ENCODE data around the gene TRIM43.
"Not testable (repeated sequence)": the region's sequence is repeated elsewhere in the genome, so short reads cannot be mapped to it uniquely, and the experiment has no call there.

TRIM43 gene

GRCh38 chr2:95595012-95595411 lies 3.2 kb downstream of the TRIM43 start:
- H3K27me3 ChIP-seq (ENCODE audit: control insufficient read depth in 1 of 2, insufficient read depth in 2 of 2, low read length in 2 of 2), result not testable (repeated sequence)

GRCh38 chr2:95601301-95601700 lies 9.5 kb downstream of the TRIM43 start:
- H3K9me3 ChIP-seq (ENCODE audit: low read length); H3K27ac ChIP-seq (ENCODE audit: low read depth, low read length); H3K36me3 ChIP-seq (ENCODE audit: insufficient read depth, low read length); H3K9ac ChIP-seq (ENCODE audit: low read length); H3K27me3 ChIP-seq (ENCODE audit: control insufficient read depth in 1 of 2, insufficient read depth in 2 of 2, low read length in 2 of 2); H3K4me3 ChIP-seq (ENCODE audit: low read depth in 1 of 2, low read length in 2 of 2); H3K4me1 ChIP-seq (ENCODE audit: insufficient read depth, low read length): not testable (repeated sequence)

More at GRCh38 chr2:95595012-95595411, 3.2 kb downstream of the TRIM43 start:
- H3K4me3 ChIP-seq (ENCODE audit: low read depth in 1 of 2, low read length in 2 of 2); H3K9ac ChIP-seq (ENCODE audit: low read length); H3K36me3 ChIP-seq (ENCODE audit: insufficient read depth, low read length); H3K4me1 ChIP-seq (ENCODE audit: insufficient read depth, low read length); H3K9me3 ChIP-seq (ENCODE audit: low read length); H3K27ac ChIP-seq (ENCODE audit: low read depth, low read length): not testable (repeated sequence)

GRCh38 chr2:95602146-95602545 lies 10.3 kb downstream of the TRIM43 start:
- not testable (repeated sequence) for H3K36me3 ChIP-seq (ENCODE audit: insufficient read depth, low read length); H3K27ac ChIP-seq (ENCODE audit: low read depth, low read length); H3K9ac ChIP-seq (ENCODE audit: low read length); H3K4me3 ChIP-seq (ENCODE audit: low read depth in 1 of 2, low read length in 2 of 2); H3K27me3 ChIP-seq (ENCODE audit: control insufficient read depth in 1 of 2, insufficient read depth in 2 of 2, low read length in 2 of 2); H3K4me1 ChIP-seq (ENCODE audit: insufficient read depth, low read length); H3K9me3 ChIP-seq (ENCODE audit: low read length)

DNA sequence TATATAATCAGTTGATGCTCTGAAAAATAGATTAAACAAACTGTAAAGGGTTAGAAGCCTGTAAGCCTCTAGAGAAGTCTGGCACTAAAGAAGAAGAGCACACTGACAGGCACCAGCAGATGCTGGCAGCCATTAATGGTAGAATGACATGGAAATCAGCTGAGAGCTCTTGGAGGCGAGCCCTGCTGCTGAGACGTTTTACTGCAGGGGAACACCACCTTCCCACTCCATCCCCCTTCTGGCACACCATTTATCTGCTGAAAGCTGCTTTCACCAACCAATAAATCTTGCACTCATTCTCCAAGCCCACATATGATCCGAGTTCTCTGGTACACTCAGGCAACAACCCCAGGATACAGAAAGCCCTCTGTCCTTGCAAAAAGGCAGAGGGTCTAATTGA lies 16.6 kb downstream of the TRIM43 start:
- not testable (repeated sequence) for H3K4me3 ChIP-seq (ENCODE audit: low read depth in 1 of 2, low read length in 2 of 2); H3K9ac ChIP-seq (ENCODE audit: low read length); H3K27ac ChIP-seq (ENCODE audit: low read depth, low read length); H3K27me3 ChIP-seq (ENCODE audit: control insufficient read depth in 1 of 2, insufficient read depth in 2 of 2, low read length in 2 of 2); H3K9me3 ChIP-seq (ENCODE audit: low read length); H3K4me1 ChIP-seq (ENCODE audit: insufficient read depth, low read length); H3K36me3 ChIP-seq (ENCODE audit: insufficient read depth, low read length)

DNA sequence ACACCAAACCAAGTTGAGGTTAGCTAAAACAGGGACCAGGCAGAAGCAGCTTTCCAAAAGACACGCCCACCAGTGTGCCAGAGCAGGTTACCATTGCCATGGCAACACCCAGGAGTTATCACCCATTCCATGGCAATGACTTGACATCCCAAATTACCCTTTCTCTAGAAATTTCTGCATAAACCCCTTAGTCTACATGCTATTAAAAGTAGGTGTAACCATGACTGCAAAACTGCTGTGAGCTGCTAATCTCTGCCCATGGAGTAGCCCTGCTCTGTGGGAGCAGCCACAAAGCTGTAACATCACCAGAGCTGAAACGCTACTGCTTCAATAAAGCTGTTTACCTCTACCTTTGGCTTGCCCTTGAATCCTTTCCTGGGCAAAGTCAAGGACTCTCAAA lies 18.0 kb downstream of the TRIM43 start:
- H3K4me1 ChIP-seq (ENCODE audit: insufficient read depth, low read length); H3K27me3 ChIP-seq (ENCODE audit: control insufficient read depth in 1 of 2, insufficient read depth in 2 of 2, low read length in 2 of 2); H3K9me3 ChIP-seq (ENCODE audit: low read length); H3K27ac ChIP-seq (ENCODE audit: low read depth, low read length); H3K36me3 ChIP-seq (ENCODE audit: insufficient read depth, low read length); H3K4me3 ChIP-seq (ENCODE audit: low read depth in 1 of 2, low read length in 2 of 2); H3K9ac ChIP-seq (ENCODE audit: low read length): not testable (repeated sequence)

GRCh38 chr2:95613048-95613447 lies 21.2 kb downstream of the TRIM43 start:
- not testable (repeated sequence) for H3K27me3 ChIP-seq (ENCODE audit: control insufficient read depth in 1 of 2, insufficient read depth in 2 of 2, low read length in 2 of 2)

GRCh38 chr2:95622728-95623127 lies 30.9 kb downstream of the TRIM43 start:
- not testable (repeated sequence) for H3K27ac ChIP-seq (ENCODE audit: low read depth, low read length); H3K9ac ChIP-seq (ENCODE audit: low read length); H3K27me3 ChIP-seq (ENCODE audit: control insufficient read depth in 1 of 2, insufficient read depth in 2 of 2, low read length in 2 of 2); H3K4me3 ChIP-seq (ENCODE audit: low read depth in 1 of 2, low read length in 2 of 2); H3K9me3 ChIP-seq (ENCODE audit: low read length); H3K36me3 ChIP-seq (ENCODE audit: insufficient read depth, low read length); H3K4me1 ChIP-seq (ENCODE audit: insufficient read depth, low read length)

More at GRCh38 chr2:95613048-95613447, 21.2 kb downstream of the TRIM43 start:
- not testable (repeated sequence) for H3K4me3 ChIP-seq (ENCODE audit: low read depth in 1 of 2, low read length in 2 of 2); H3K36me3 ChIP-seq (ENCODE audit: insufficient read depth, low read length); H3K4me1 ChIP-seq (ENCODE audit: insufficient read depth, low read length); H3K9me3 ChIP-seq (ENCODE audit: low read length); H3K27ac ChIP-seq (ENCODE audit: low read depth, low read length); H3K9ac ChIP-seq (ENCODE audit: low read length)

GRCh38 chr2:95630987-95631386 lies 39.2 kb downstream of the TRIM43 start:
- H3K4me1 ChIP-seq (ENCODE audit: insufficient read depth, low read length); H3K4me3 ChIP-seq (ENCODE audit: low read depth in 1 of 2, low read length in 2 of 2); H3K27me3 ChIP-seq (ENCODE audit: control insufficient read depth in 1 of 2, insufficient read depth in 2 of 2, low read length in 2 of 2); H3K9me3 ChIP-seq (ENCODE audit: low read length); H3K9ac ChIP-seq (ENCODE audit: low read length); H3K27ac ChIP-seq (ENCODE audit: low read depth, low read length); H3K36me3 ChIP-seq (ENCODE audit: insufficient read depth, low read length): not testable (repeated sequence)

DNA sequence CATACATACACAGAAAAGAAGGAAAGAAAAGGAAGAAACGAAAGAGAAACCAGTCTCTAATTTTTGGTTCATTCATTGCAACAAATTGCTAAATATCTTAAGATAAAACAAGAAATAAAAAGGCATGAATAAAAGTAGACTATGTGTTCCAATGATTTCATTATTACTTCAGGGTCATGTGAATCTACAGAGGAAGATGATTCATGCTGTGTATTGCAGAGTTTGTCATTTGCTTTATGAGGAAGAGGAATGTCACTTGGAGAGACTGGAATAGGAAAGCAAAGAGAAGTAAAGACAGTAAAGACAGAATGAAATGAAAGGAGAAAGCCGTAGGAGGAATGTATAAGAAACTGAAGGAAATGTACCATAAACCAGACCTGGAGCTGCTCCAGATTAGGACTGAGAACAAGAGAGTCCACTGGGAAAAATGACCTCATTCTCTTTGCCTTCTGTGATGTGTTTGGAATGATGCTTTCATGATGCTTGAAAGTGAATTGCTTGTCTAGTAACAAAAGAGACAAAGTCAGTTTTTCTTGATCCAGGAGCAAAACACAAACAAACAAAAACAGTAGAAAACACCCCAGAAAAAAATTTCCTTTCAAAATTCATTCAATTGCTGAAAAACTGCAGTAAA lies 41.9 kb downstream of the TRIM43 start:
- not testable (repeated sequence) for H3K27me3 ChIP-seq (ENCODE audit: control insufficient read depth in 1 of 2, insufficient read depth in 2 of 2, low read length in 2 of 2); H3K4me1 ChIP-seq (ENCODE audit: insufficient read depth, low read length); H3K27ac ChIP-seq (ENCODE audit: low read depth, low read length); H3K4me3 ChIP-seq (ENCODE audit: low read depth in 1 of 2, low read length in 2 of 2); H3K9ac ChIP-seq (ENCODE audit: low read length); H3K9me3 ChIP-seq (ENCODE audit: low read length); H3K36me3 ChIP-seq (ENCODE audit: insufficient read depth, low read length)

- H3K36me3 ChIP-seq (ENCODE audit: insufficient read depth, low read length); H3K4me1 ChIP-seq (ENCODE audit: insufficient read depth, low read length); H3K27me3 ChIP-seq (ENCODE audit: control insufficient read depth in 1 of 2, insufficient read depth in 2 of 2, low read length in 2 of 2); H3K9ac ChIP-seq (ENCODE audit: low read length); H3K9me3 ChIP-seq (ENCODE audit: low read length); H3K27ac ChIP-seq (ENCODE audit: low read depth, low read length); H3K4me3 ChIP-seq (ENCODE audit: low read depth in 1 of 2, low read length in 2 of 2): not testable (repeated sequence)
Measured at GRCh38 chr2:95640515-95641288, 48.9 kb downstream of the TRIM43 start.

DNA sequence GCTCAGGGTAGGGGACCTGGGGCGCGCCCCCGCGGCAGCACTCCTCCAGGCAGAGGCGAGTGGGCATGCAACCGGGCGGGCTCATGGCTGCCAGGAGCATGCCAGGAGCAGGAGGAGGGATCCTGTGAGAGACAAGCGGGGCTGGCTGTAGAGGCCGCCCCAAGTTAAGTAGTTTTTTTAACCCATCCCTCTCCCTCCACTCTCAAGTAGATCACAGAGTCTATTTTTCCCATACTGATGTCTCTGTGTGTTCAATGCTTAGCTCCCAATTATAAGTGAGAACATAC lies 49.4 kb downstream of the TRIM43 start:
- not testable (repeated sequence) for H3K4me3 ChIP-seq (ENCODE audit: low read depth in 1 of 2, low read length in 2 of 2); H3K27ac ChIP-seq (ENCODE audit: low read depth, low read length); H3K27me3 ChIP-seq (ENCODE audit: control insufficient read depth in 1 of 2, insufficient read depth in 2 of 2, low read length in 2 of 2); H3K9ac ChIP-seq (ENCODE audit: low read length); H3K4me1 ChIP-seq (ENCODE audit: insufficient read depth, low read length); H3K9me3 ChIP-seq (ENCODE audit: low read length); H3K36me3 ChIP-seq (ENCODE audit: insufficient read depth, low read length)

GRCh38 chr2:95641787-95642186 lies 50.0 kb downstream of the TRIM43 start:
- H3K9ac ChIP-seq (ENCODE audit: low read length); H3K9me3 ChIP-seq (ENCODE audit: low read length); H3K4me1 ChIP-seq (ENCODE audit: insufficient read depth, low read length); H3K27me3 ChIP-seq (ENCODE audit: control insufficient read depth in 1 of 2, insufficient read depth in 2 of 2, low read length in 2 of 2); H3K4me3 ChIP-seq (ENCODE audit: low read depth in 1 of 2, low read length in 2 of 2); H3K27ac ChIP-seq (ENCODE audit: low read depth, low read length); H3K36me3 ChIP-seq (ENCODE audit: insufficient read depth, low read length): not testable (repeated sequence)

Measured in muscle layer of colon (tissue), 2 donors.